ENCODE results near the gene PPM1N.

DNA sequence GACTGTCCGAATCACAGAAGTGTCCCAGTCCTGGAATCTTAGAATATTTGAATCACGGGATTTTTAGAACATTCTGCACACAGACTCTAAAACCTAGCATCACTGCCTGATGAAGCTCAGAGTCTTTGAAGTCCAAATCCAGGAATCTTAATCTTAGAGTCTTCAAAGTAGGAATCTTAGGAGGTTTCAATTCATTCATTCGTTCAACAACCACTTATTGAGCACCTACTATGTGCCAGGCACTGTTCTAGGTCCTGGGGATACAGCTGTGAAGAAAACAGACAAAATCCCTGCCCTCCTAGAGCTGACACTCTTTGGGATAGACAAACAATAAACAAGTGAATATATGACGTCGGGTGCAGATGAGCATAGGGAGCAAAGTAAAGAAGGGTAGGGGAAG, 3.1 kb upstream of the PPM1N start:
- TF ChIP-seq CTCF (conservative IDR thresholded peaks at IDR 0.05; ENCODE audit: low read depth, low read length) (no peak), POLR2A (IDR thresholded peaks at IDR 0.05; ENCODE audit: low read depth, low read length) (no peak), USF2 (IDR thresholded peaks at IDR 0.05; ENCODE audit: low read depth, low read length) (no peak), MXI1 (IDR thresholded peaks at IDR 0.05; ENCODE audit: borderline replicate concordance, low read depth, low read length) (no peak), RAD21 (IDR thresholded peaks at IDR 0.05; ENCODE audit: low read length) (no peak), MAZ (IDR thresholded peaks at IDR 0.05; ENCODE audit: borderline replicate concordance, low read depth, low read length) (no peak), SMC3 (IDR thresholded peaks at IDR 0.05; ENCODE audit: low read depth, low read length) (no peak)
- TF ChIP-seq, protein P1, sequence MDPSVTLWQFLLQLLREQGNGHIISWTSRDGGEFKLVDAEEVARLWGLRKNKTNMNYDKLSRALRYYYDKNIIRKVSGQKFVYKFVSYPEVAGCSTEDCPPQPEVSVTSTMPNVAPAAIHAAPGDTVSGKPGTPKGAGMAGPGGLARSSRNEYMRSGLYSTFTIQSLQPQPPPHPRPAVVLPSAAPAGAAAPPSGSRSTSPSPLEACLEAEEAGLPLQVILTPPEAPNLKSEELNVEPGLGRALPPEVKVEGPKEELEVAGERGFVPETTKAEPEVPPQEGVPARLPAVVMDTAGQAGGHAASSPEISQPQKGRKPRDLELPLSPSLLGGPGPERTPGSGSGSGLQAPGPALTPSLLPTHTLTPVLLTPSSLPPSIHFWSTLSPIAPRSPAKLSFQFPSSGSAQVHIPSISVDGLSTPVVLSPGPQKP (IDR thresholded peaks at IDR 0.05; ENCODE audit: borderline replicate concordance, low read depth, low read length) = no peak
